H9 (cell line): ENCODE results near the gene FAM204A. TPM values are rescaled to one million over a fixed set of nuclear protein-coding genes. Genes with fewer than 3 reads are reported as not detected.

ENCODE experiments used
- DNase-seq: peaks from one replicate; pipeline ENCODE4 v3.0.0-alpha.2; 2017
- H2AFZ ChIP-seq: one replicate; pipeline ENCODE4 v1.6.1; 2013; ENCODE audit warnings: mild to moderate bottlenecking, low read length, control low read depth, moderate library complexity
- H2AK5ac ChIP-seq: 2 replicates; pipeline ENCODE4 v1.6.1; 2013; ENCODE audit warnings: low read length, control low read depth, mixed read lengths; ENCODE audit not compliant: insufficient read length
- H2BK120ac ChIP-seq: one replicate; pipeline ENCODE4 v1.6.1; 2013; ENCODE audit warnings: low read depth, mild to moderate bottlenecking, low read length, control low read depth, inconsistent platforms; ENCODE audit not compliant: poor library complexity, severe bottlenecking
- H2BK12ac ChIP-seq: 2 replicates; pipeline ENCODE4 v1.6.1; 2013; ENCODE audit warnings: low read length, control low read depth, mixed read lengths, low read depth; ENCODE audit not compliant: insufficient read length
- H2BK15ac ChIP-seq: 2 replicates; pipeline ENCODE4 v1.6.1; 2013; ENCODE audit warnings: low read depth, low read length, control low read depth
- H2BK20ac ChIP-seq: one replicate; pipeline ENCODE4 v1.6.1; 2013; ENCODE audit warnings: low read depth, mild to moderate bottlenecking, low read length, control low read depth, inconsistent platforms; ENCODE audit not compliant: poor library complexity, severe bottlenecking
- H2BK5ac ChIP-seq: 2 replicates; pipeline ENCODE4 v1.6.1; 2013; ENCODE audit warnings: low read length, control low read depth, mixed read lengths; ENCODE audit not compliant: insufficient read length
- H3K14ac ChIP-seq: 2 replicates; pipeline ENCODE4 v1.6.1; 2013; ENCODE audit warnings: low read length, control low read depth; ENCODE audit not compliant: insufficient read depth
- H3K18ac ChIP-seq: 2 replicates; pipeline ENCODE4 v1.6.1; 2013; ENCODE audit warnings: low read depth, mild to moderate bottlenecking, mixed read lengths, low read length, control low read depth; ENCODE audit not compliant: insufficient read length
- H3K23ac ChIP-seq: 2 replicates; pipeline ENCODE4 v1.6.1; 2013; ENCODE audit warnings: low read length, control low read depth, mixed read lengths, low read depth; ENCODE audit not compliant: insufficient read length
- H3K23me2 ChIP-seq: 2 replicates; pipeline ENCODE4 v1.6.1; 2013; ENCODE audit warnings: low read depth, mild to moderate bottlenecking, mixed read lengths, low read length, control low read depth; ENCODE audit not compliant: insufficient read length, poor library complexity, severe bottlenecking
- H3K27ac ChIP-seq: 2 replicates; pipeline ENCODE4 v1.5.1; 2013; ENCODE audit warnings: low read length, control low read depth, mixed read lengths, low read depth; ENCODE audit not compliant: insufficient read length
- H3K27me3 ChIP-seq: 2 replicates; pipeline ENCODE4 v1.6.1; 2013; ENCODE audit warnings: low read length, control low read depth, inconsistent platforms; ENCODE audit not compliant: insufficient read depth
- H3K4ac ChIP-seq: 2 replicates; pipeline ENCODE4 v1.6.1; 2013; ENCODE audit warnings: low read depth, mild to moderate bottlenecking, control low read depth, inconsistent platforms, low read length, moderate library complexity
- H3K4me1 ChIP-seq: 2 replicates; pipeline ENCODE4 v1.6.1; 2013; ENCODE audit warnings: low read length, control low read depth, inconsistent platforms; ENCODE audit not compliant: insufficient read depth
- H3K4me2 ChIP-seq: 2 replicates; pipeline ENCODE4 v1.6.1; 2013; ENCODE audit warnings: low read length, control low read depth, mixed read lengths; ENCODE audit not compliant: insufficient read length, insufficient read depth
- H3K56ac ChIP-seq: 2 replicates; pipeline ENCODE4 v1.6.1; 2013; ENCODE audit warnings: low read depth, mild to moderate bottlenecking, mixed read lengths, low read length, control low read depth; ENCODE audit not compliant: insufficient read length
- H3K79me1 ChIP-seq: 2 replicates; pipeline ENCODE4 v1.6.1; 2013; ENCODE audit warnings: low read depth, mild to moderate bottlenecking, moderate library complexity, low read length, control low read depth, inconsistent platforms; ENCODE audit not compliant: insufficient read depth, poor library complexity, severe bottlenecking
- H3K79me2 ChIP-seq: 2 replicates; pipeline ENCODE4 v1.6.1; 2013; ENCODE audit warnings: low read length, control low read depth, inconsistent platforms; ENCODE audit not compliant: insufficient read depth
- H3K9ac ChIP-seq: 2 replicates; pipeline ENCODE4 v1.6.1; 2013; ENCODE audit warnings: low read length, control low read depth, mixed read lengths; ENCODE audit not compliant: insufficient read length; ENCODE audit errors: extremely low read depth
- H3K9me3 ChIP-seq: one replicate; pipeline ENCODE4 v1.6.1; 2013; ENCODE audit warnings: low read depth, low read length, inconsistent platforms; ENCODE audit not compliant: control insufficient read depth
- H3T11ph ChIP-seq: one replicate; pipeline ENCODE4 v1.6.1; 2013; ENCODE audit warnings: mild to moderate bottlenecking, low read length, control low read depth, inconsistent platforms
- H4K20me1 ChIP-seq: one replicate; pipeline ENCODE4 v1.6.1; 2013; ENCODE audit not compliant: control insufficient read depth, insufficient read length, insufficient read depth
- H4K5ac ChIP-seq: 2 replicates; pipeline ENCODE4 v1.6.1; 2013; ENCODE audit warnings: low read depth, mild to moderate bottlenecking, mixed read lengths, low read length, control low read depth; ENCODE audit not compliant: insufficient read length
- H4K8ac ChIP-seq: replicated peaks from 2 replicates; pipeline ENCODE4 v1.6.1; 2013; ENCODE audit warnings: low read length, control low read depth, mixed read lengths, low read depth; ENCODE audit not compliant: insufficient read length
- H4K91ac ChIP-seq: 2 replicates; pipeline ENCODE4 v1.6.1; 2013; ENCODE audit warnings: low read depth, mild to moderate bottlenecking, moderate library complexity, mixed read lengths, low read length, control low read depth; ENCODE audit not compliant: insufficient read length
- H3K27ac Mint-ChIP-seq, 3 experiments: 2 replicates in 2 of 3; 3 replicates in 1 of 3; pipeline ENCODE4 v1.8.0; 2020 to 2021; ENCODE audit warnings: mixed read lengths in 3 of 3, mild to moderate bottlenecking in 1 of 3, moderate library complexity in 1 of 3
- H3K27me3 Mint-ChIP-seq: 2 replicates; pipeline ENCODE4 v1.8.0; 2021; ENCODE audit warnings: low read depth, mild to moderate bottlenecking, moderate library complexity, mixed read lengths
- H3K36me3 Mint-ChIP-seq, 3 experiments: 2 replicates in 2 of 3; 3 replicates in 1 of 3; pipeline ENCODE4 v1.8.0; 2020 to 2021; ENCODE audit warnings: low read depth in 3 of 3, mixed read lengths in 3 of 3; ENCODE audit not compliant: insufficient read depth in 1 of 3
- H3K4me1 Mint-ChIP-seq, 2 experiments: 2 replicates each; pipeline ENCODE4 v1.8.0; 2020; ENCODE audit warnings: mixed read lengths in 2 of 2
- H3K4me3 Mint-ChIP-seq, 2 experiments: 2 replicates in 1 of 2; 3 replicates in 1 of 2; pipeline ENCODE4 v1.8.0; 2020 to 2021; ENCODE audit warnings: mild to moderate bottlenecking in 2 of 2, mixed read lengths in 2 of 2, moderate library complexity in 1 of 2
- H3K9me3 Mint-ChIP-seq, 2 experiments: 2 replicates in 1 of 2; 3 replicates in 1 of 2; pipeline ENCODE4 v1.8.0; 2020; ENCODE audit warnings: mild to moderate bottlenecking in 2 of 2, mixed read lengths in 2 of 2, moderate library complexity in 1 of 2
- WGBS: extraction: QIAGEN DNeasy Blood & Tissue Kit; methylation state at CpG from one replicate; pipeline ENCODE4 v1.1.7; 2013; ENCODE audit warnings: missing lambda C conversion rate, low lambda C conversion rate, mixed read lengths; ENCODE audit not compliant: insufficient read length; ENCODE audit errors: extremely low coverage; 5-methylcytosine and 5-hydroxymethylcytosine counted together
- total RNA-seq: library from RNA; stranded (reverse); gene quantifications from 2 replicates; pipeline ENCODE4 v1.2.1, GENCODE V29; 2021
- TF ChIP-seq, protein P1 (sequence below): fragments of 200-600 bp; sonication (generic); conservative IDR thresholded peaks from 3 replicates; pipeline ENCODE4 v1.8.0; 2021; ENCODE audit warnings: antibody characterized with exemption, mild to moderate bottlenecking

The FAM204A gene
- total RNA-seq, 1 experiment from 2014 or later = 42.5 TPM

DNA sequence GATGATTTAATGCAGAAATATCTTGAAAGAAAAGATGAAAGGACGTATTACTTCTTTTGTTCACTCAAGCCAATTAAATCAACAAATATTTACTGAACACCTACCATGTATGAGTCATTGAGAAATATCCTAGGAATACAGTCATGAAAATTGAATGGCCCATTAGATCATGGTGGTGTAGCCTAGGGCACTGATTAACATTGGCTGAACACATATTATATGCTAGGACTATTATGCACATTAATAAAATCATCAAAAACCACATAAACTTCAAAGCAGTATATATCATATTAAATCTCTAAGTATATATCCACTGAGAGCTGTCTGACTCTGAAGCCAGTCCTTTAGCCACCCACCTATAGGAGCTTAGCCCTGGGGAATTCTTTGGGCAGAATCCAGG lies 41.8 kb downstream of the FAM204A start:
- Histone ChIP-seq H3K18ac (no peak overlapping the region), H4K5ac (no peak overlapping the region), H3K4me2 (no peak overlapping the region), H3K79me1 (no peaks in the 10 kb centered on the region), H3K4me1 (no peaks in the 10 kb centered on the region), H2BK120ac (no peak overlapping the region), H4K91ac (no peak overlapping the region), H3K14ac (no peak overlapping the region), H2BK15ac (no peak overlapping the region), H2BK20ac (no peak overlapping the region), H4K8ac (no peak overlapping the region), H3K27ac (no peak overlapping the region), H3K9ac (no peak overlapping the region), H2AFZ (no peak overlapping the region), H3T11ph (no peak overlapping the region), H3K23ac (no peak overlapping the region), H4K20me1 (no peaks in the 10 kb centered on the region), H3K56ac (no peak overlapping the region), H3K9me3 (no peaks in the 10 kb centered on the region), H2AK5ac (no peak overlapping the region), H3K4ac (no peak overlapping the region), H2BK12ac (no peak overlapping the region), H3K27me3 (no peaks in the 10 kb centered on the region), H3K79me2 (no peaks in the 10 kb centered on the region), H3K23me2 (no peaks in the 10 kb centered on the region), H2BK5ac (no peak overlapping the region)
- Mint-ChIP-seq H3K4me3 (no peak overlapping the region), H3K27me3 (no peaks in the 10 kb centered on the region), H3K9me3 (no peaks in the 10 kb centered on the region), H3K27ac (no peak overlapping the region), H3K4me1 (peaks cover 6 to 8% of the 10 kb centered on the region in 2 experiments), H3K36me3 (peaks cover 0 to 3% (median 2%) of the 10 kb centered on the region in 3 experiments; a peak in 3 of 7 replicates)
- no peak for DNase-seq
- no CpG with 5 or more reads among the region's 1 CpG for WGBS
- TF ChIP-seq, protein P1, sequence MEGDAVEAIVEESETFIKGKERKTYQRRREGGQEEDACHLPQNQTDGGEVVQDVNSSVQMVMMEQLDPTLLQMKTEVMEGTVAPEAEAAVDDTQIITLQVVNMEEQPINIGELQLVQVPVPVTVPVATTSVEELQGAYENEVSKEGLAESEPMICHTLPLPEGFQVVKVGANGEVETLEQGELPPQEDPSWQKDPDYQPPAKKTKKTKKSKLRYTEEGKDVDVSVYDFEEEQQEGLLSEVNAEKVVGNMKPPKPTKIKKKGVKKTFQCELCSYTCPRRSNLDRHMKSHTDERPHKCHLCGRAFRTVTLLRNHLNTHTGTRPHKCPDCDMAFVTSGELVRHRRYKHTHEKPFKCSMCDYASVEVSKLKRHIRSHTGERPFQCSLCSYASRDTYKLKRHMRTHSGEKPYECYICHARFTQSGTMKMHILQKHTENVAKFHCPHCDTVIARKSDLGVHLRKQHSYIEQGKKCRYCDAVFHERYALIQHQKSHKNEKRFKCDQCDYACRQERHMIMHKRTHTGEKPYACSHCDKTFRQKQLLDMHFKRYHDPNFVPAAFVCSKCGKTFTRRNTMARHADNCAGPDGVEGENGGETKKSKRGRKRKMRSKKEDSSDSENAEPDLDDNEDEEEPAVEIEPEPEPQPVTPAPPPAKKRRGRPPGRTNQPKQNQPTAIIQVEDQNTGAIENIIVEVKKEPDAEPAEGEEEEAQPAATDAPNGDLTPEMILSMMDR = no peak
